ENCODE data around the gene PAFAH1B2. TPM values are rescaled to one million over a fixed set of nuclear protein-coding genes. Genes with fewer than 3 reads are reported as not detected.

Gene PAFAH1B2
- total RNA-seq (2021; fragmentation: NEBNext Ultra II Directional; extraction: Animal tissue kit (Norgen Biotek cat#: 25700)) (151 and 161 TPM in 2 replicates), polyA plus RNA-seq (2011; rRNA removed) (26.2 and 38.2 TPM in 2 replicates), polyA minus RNA-seq (2011; rRNA and poly(A)+ RNA removed) (256 and 265 TPM in 2 replicates)
- 38.1 TPM for polyA plus RNA-seq (2011; cell fraction: cytosol; rRNA removed)
- polyA plus RNA-seq (2011; cell fraction: nucleus; rRNA removed): 26.6 TPM
- polyA plus RNA-seq (2012, experiment 1 of 2): 59.5 to 77.0 TPM (median 64.7 TPM) in 4 replicates
- polyA plus RNA-seq (2012, experiment 2 of 2): 19.8 TPM
- 66.1 TPM for polyA plus RNA-seq (2013, experiment 1 of 2)
- polyA plus RNA-seq (2013, experiment 2 of 2): 68.8 TPM
- polyA minus RNA-seq (2011; cell fraction: cytosol; rRNA and poly(A)+ RNA removed): 130 TPM
- polyA minus RNA-seq (2011; cell fraction: nucleus; rRNA and poly(A)+ RNA removed): 53.9 TPM
- long read RNA-seq, experiment 1, full-length matches to known transcripts: 3 of 33 reads
- long read RNA-seq, experiment 1, partial matches to known transcripts: 2 of 33 reads
- long read RNA-seq, experiment 1, other reads (novel, unspliced or antisense): 28 of 33 reads
- long read RNA-seq, experiment 2, partial matches to known transcripts: 10 of 12 reads
- long read RNA-seq, experiment 2, other reads (novel, unspliced or antisense): 2 of 12 reads

- Histone ChIP-seq H2AK5ac (ENCODE audit: low read depth, low read length) (peak within 1 kb of the TSS; percentile 82; the same call in 1 of the 2 replicates), H4K5ac (ENCODE audit: insufficient read length, low read depth, low read length) (peak within 1 kb of the TSS; percentile 99), H2BK15ac (ENCODE audit: low read length) (peak within 1 kb of the TSS; percentile 89; the same call in 1 of the 2 replicates), H3K4me3 (ENCODE audit: extremely low read depth in 1 of 4, insufficient read depth in 2 of 4, low read depth in 3 of 4, low read length in 4 of 4) (peak within 1 kb of the TSS; percentile 88 to 99 (median 92)), H3K4me2 (ENCODE audit: insufficient read depth in 1 of 2, low read depth in 2 of 2, low read length in 2 of 2) (peak within 1 kb of the TSS; percentile 91 to 100), H3K79me2 (ENCODE audit: control insufficient read depth in 1 of 2, insufficient read depth in 2 of 2, low read length in 2 of 2) (peaks cover 43 to 46% of the 10 kb centered on the region in 2 experiments), H3K23me2 (ENCODE audit: low read depth, low read length) (peaks cover 15% of the 10 kb centered on the region), H3K56ac (replicated peaks; ENCODE audit: insufficient read length, low read depth, low read length) (peak within 1 kb of the TSS; percentile 36), H4K91ac (replicated peaks; ENCODE audit: insufficient read length, low read length) (peak within 1 kb of the TSS; percentile 72), H2BK12ac (ENCODE audit: low read depth, low read length) (peak within 1 kb of the TSS; percentile 85; the same call in 1 of the 2 replicates), H2AFZ (ENCODE audit: low read length) (peak within 1 kb of the TSS; percentile 99), H3K9me3 (ENCODE audit: insufficient read depth in 2 of 2, low read depth in 1 of 2, low read length in 1 of 2) (no peaks in the 10 kb centered on the region), H4K8ac (ENCODE audit: extremely low read depth, insufficient read depth, low read length) (peak within 1 kb of the TSS; percentile 97), H3K4ac (replicated peaks; ENCODE audit: insufficient read length, low read depth, low read length) (peak within 1 kb of the TSS; percentile 81), H3K9ac (replicated peaks in 1 of 4; ENCODE audit: extremely low read depth in 1 of 4, low read depth in 3 of 4, low read length in 3 of 4) (peak within 1 kb of the TSS; percentile 85 to 93 (median 86)), H3K4me1 (replicated peaks in 1 of 4; ENCODE audit: control insufficient read depth in 3 of 4, insufficient read depth in 4 of 4, low read length in 3 of 4) (peaks cover 0 to 11% (median 6%) of the 10 kb centered on the region in 4 experiments; a peak in 5 of 7 replicates), H2BK5ac (ENCODE audit: low read depth, low read length) (peak within 1 kb of the TSS; percentile 93), H4K20me1 (replicated peaks in 1 of 2; ENCODE audit: control insufficient read depth in 1 of 2, insufficient read depth in 2 of 2, low read length in 2 of 2) (peaks cover 6 to 9% of the 10 kb centered on the region in 2 experiments), H2BK120ac (replicated peaks; ENCODE audit: low read depth, low read length) (no peak within 1 kb of the TSS), H3K23ac (ENCODE audit: insufficient read length) (peak within 1 kb of the TSS; percentile 7), H3K27ac (ENCODE audit: low read depth, low read length) (peak within 1 kb of the TSS; percentile 92), H3K36me3 (ENCODE audit: control insufficient read depth in 2 of 4, insufficient read depth in 4 of 4, low read length in 3 of 4) (peaks cover 2 to 32% (median 3%) of the 10 kb centered on the region in 4 experiments; a peak in 6 of 8 replicates), H3K79me1 (ENCODE audit: low read depth, low read length) (peaks cover 2% of the 10 kb centered on the region), H2BK20ac (ENCODE audit: low read length) (no peak within 1 kb of the TSS), H3K27me3 (replicated peaks in 1 of 4; ENCODE audit: control insufficient read depth in 3 of 4, extremely low read depth in 1 of 4, insufficient read depth in 3 of 4, low read length in 3 of 4) (no peaks in the 10 kb centered on the region), H3K14ac (ENCODE audit: insufficient read length) (no peak within 1 kb of the TSS), H3K18ac (ENCODE audit: extremely low read depth, low read length) (peak within 1 kb of the TSS; percentile 100)
- DNase-seq (ENCODE audit: low read depth in 1 of 2, low spot score in 2 of 2) (peak; percentile 76 to 97), FAIRE-seq (no peak)
- POLR2A ChIA-PET (ENCODE audit: partially characterized antibody): interaction anchor here (0.6 to 4.1 kb wide), 36 partner anchors 10 to 565 kb away, joined by 3 to 30 read pairs (median 4); partner anchors contain the start of genes APOA1, PCSK7, RNF214 and SIDT2
- CTCF ChIA-PET (ENCODE audit: partially characterized antibody): interaction anchor here (0.6 to 2.7 kb wide), 9 partner anchors 11 to 83 kb away, joined by 3 to 11 read pairs (median 3); partner anchors contain the start of gene SIDT2
- 2% methylated on average over 25 of the region's 48 CpGs; no CpG with 5 or more reads in 1 of the 2 experiments for WGBS, 2 experiments (ENCODE audit: extremely low coverage in 1 of 2, insufficient coverage in 1 of 2, insufficient read length in 1 of 2, insufficient replicate concordance in 2 of 2, low coverage in 1 of 2, low lambda C conversion rate in 2 of 2, missing lambda C conversion rate in 1 of 2)
- TF ChIP-seq CTBP2 (IDR thresholded peaks at IDR 0.05; ENCODE audit: borderline replicate concordance, insufficient read depth, insufficient read length, low read length): no peak
- TF ChIP-seq ZNF274 (IDR thresholded peaks at IDR 0.05; ENCODE audit: borderline replicate concordance, extremely low read depth, low read length): no peak
- TF ChIP-seq USF2 (IDR thresholded peaks at IDR 0.05; ENCODE audit: low read length): 0 out of 2 replicates have a peak, but pooled peaks have one; percentile 20
- peak in 1 of 2 experiments; percentile 82; a peak in 1 of 3 replicates for TF ChIP-seq POLR2A (IDR thresholded peaks at IDR 0.05; ENCODE audit: control extremely low read depth in 1 of 2, low read depth in 2 of 2, low read length in 2 of 2)
- TF ChIP-seq SIN3A (conservative IDR thresholded peaks at IDR 0.05 in 1 of 2, IDR thresholded peaks at IDR 0.05 in 1 of 2; ENCODE audit: low read depth in 1 of 2, low read length in 2 of 2): peak; percentile 23 to 66; a peak in 1 of 4 replicates
- no peak for TF ChIP-seq CHD1 (IDR thresholded peaks at IDR 0.05; ENCODE audit: low read depth, low read length)
- TF ChIP-seq HDAC6 (IDR thresholded peaks at IDR 0.05; ENCODE audit: low read depth, low read length): no peak
Measured at GRCh38 chr11:117143871-117144476, at the start of gene PAFAH1B2. Gene PAFAH1B2 (plus strand): TSS chr11:117144287. CDS start chr11:117152448, 8,161 bp downstream.

All from H1 (cell line).